BLaER1 (cell line): ENCODE data around the gene OGFOD2.
A peak's percentile ranks its signal among the peaks of the same experiment; 100 is the strongest.

Experiments used
- H3K27ac ChIP-seq: shearing (Covaris generic); formaldehyde crosslinking; 2 replicates; pipeline ENCODE4 v1.8.1; 2022
- H3K27me3 ChIP-seq: shearing (Covaris generic); formaldehyde crosslinking; 2 replicates; pipeline ENCODE4 v1.8.1; 2022
- H3K36me3 ChIP-seq: shearing (Covaris generic); formaldehyde crosslinking; 2 replicates; pipeline ENCODE4 v1.8.1; 2022
- H3K4me1 ChIP-seq: shearing (Covaris generic); formaldehyde crosslinking; 2 replicates; pipeline ENCODE4 v1.8.1; 2022
- H3K4me2 ChIP-seq: shearing (Covaris generic); formaldehyde crosslinking; 2 replicates; pipeline ENCODE4 v1.8.1; 2022
- H3K4me3 ChIP-seq: shearing (Covaris generic); formaldehyde crosslinking; 2 replicates; pipeline ENCODE4 v1.8.1; 2022
- H3K9ac ChIP-seq: shearing (Covaris generic); formaldehyde crosslinking; 2 replicates; pipeline ENCODE4 v1.8.1; 2022
- H3K9me3 ChIP-seq: shearing (Covaris generic); formaldehyde crosslinking; 2 replicates; pipeline ENCODE4 v1.8.1; 2022
- H4K20me1 ChIP-seq: shearing (Covaris generic); formaldehyde crosslinking; 2 replicates; pipeline ENCODE4 v1.8.1; 2022
- Cebpa-rat ChIP-seq: shearing (Covaris generic); IDR thresholded peaks from 2 replicates; pipeline ENCODE4 v1.8.1; 2022

Gene OGFOD2

DNA sequence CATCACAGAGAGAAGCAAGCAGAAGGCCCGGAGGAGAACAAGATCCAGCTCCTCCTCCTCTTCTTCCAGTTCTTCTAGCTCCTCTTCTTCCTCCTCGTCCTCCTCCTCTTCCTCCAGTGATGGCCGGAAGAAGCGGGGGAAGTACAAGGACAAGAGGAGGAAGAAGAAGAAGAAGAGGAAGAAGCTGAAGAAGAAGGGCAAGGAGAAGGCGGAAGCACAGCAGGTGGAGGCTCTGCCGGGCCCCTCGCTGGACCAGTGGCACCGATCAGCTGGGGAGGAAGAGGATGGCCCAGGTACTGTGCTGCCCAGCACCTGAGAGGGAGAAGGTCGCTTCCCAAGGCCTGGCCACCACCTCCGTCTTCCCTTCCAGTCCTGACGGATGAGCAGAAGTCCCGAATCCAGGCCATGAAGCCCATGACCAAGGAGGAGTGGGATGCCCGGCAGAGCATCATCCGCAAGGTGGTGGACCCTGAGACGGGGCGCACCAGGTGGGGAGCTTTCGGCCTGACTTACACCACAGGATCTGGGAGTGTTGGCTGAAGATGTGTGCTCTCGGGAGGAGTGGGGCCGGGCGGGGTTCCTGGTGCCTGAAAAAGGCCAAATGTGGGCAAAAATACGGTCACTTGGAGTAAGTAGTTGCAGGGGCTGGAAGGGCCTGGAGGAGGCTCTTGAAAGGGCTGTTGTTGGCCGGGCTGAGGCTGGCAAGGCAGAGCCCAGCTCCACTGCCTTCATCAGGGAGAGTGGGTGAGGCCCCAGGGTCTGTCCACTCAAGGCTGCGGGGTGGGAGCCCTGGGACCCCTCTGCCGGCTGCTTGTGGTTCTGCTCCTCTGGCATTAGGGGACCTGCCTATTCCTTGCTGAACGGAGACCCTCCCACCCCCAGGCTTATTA, 6.8 kb downstream of the OGFOD2 start:
- H3K9ac ChIP-seq: peak overlapping the region; percentile 97
- TF ChIP-seq Cebpa-rat: no peak
- no peaks in the 10 kb centered on the region for H3K9me3 ChIP-seq
- H3K4me1 ChIP-seq: peaks cover 73% of the 10 kb centered on the region
- no peaks in the 10 kb centered on the region for H3K27me3 ChIP-seq
- peak overlapping the region; percentile 97 for H3K4me2 ChIP-seq
- peaks cover 72% of the 10 kb centered on the region for H3K36me3 ChIP-seq
- peak overlapping the region; percentile 95 for H3K27ac ChIP-seq
- H3K4me3 ChIP-seq: peak overlapping the region; percentile 99
- peaks cover 55% of the 10 kb centered on the region for H4K20me1 ChIP-seq

GRCh38 chr12:122982477-122982815, 7.4 kb downstream of the OGFOD2 start:
- TF ChIP-seq Cebpa-rat: no peak
- Histone ChIP-seq H3K27me3 (no peaks in the 10 kb centered on the region), H3K9ac (peak overlapping the region; percentile 97), H3K9me3 (no peaks in the 10 kb centered on the region), H3K36me3 (peaks cover 72% of the 10 kb centered on the region), H3K4me1 (peaks cover 66% of the 10 kb centered on the region), H3K4me2 (peak overlapping the region; percentile 97), H3K4me3 (peak overlapping the region; percentile 99), H4K20me1 (peaks cover 55% of the 10 kb centered on the region), H3K27ac (peak overlapping the region; percentile 95; the same call in 1 of the 2 replicates)

DNA sequence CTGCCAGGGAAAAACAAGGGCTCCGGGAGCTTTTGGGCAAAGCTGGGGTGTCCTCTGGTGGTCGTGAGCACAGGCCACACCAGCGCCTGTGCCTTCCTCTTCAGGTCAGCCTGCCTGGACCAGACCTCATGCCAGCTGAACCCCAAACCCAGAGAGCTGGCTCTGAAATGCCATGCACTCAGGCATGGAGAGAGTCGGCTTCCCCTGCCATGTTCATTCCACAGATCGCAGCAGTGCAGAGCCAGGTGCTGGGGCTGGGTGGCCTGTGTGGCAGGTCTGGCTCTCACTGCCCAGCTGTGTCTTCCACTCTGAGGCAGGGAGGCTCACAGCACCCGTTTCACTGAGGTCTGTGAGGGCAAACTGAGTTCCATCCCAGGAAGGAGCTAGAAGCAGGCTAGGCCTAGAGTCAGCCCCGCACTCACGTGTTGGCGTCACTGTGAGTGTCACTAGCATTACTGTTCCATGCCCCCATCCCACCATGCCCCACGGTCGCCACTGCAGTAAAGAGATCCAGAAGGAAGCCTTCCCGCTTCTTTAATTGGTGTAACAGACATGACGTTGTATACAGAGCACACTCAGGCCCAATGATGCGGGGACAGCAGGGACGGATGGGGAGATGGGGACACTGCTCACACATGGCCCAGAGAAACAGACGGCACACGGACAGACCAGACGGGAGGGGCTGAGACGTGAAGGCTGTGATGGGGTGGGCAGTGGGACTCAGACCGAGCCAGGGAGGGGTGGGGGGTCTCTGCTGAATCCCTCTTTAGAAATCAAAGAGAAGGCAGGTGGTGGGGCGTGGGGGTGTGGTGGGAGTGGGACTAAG, 8.1 kb downstream of the OGFOD2 start:
- peak overlapping the region; percentile 97 for H3K4me2 ChIP-seq
- H3K9ac ChIP-seq: peak overlapping the region; percentile 97
- peaks cover 59% of the 10 kb centered on the region for H3K4me1 ChIP-seq
- H3K9me3 ChIP-seq: no peaks in the 10 kb centered on the region
- peaks cover 73% of the 10 kb centered on the region for H3K36me3 ChIP-seq
- peaks cover 55% of the 10 kb centered on the region for H4K20me1 ChIP-seq
- H3K4me3 ChIP-seq: no peak overlapping the region
- TF ChIP-seq Cebpa-rat: no peak
- H3K27me3 ChIP-seq: no peaks in the 10 kb centered on the region
- H3K27ac ChIP-seq: no peak overlapping the region

DNA sequence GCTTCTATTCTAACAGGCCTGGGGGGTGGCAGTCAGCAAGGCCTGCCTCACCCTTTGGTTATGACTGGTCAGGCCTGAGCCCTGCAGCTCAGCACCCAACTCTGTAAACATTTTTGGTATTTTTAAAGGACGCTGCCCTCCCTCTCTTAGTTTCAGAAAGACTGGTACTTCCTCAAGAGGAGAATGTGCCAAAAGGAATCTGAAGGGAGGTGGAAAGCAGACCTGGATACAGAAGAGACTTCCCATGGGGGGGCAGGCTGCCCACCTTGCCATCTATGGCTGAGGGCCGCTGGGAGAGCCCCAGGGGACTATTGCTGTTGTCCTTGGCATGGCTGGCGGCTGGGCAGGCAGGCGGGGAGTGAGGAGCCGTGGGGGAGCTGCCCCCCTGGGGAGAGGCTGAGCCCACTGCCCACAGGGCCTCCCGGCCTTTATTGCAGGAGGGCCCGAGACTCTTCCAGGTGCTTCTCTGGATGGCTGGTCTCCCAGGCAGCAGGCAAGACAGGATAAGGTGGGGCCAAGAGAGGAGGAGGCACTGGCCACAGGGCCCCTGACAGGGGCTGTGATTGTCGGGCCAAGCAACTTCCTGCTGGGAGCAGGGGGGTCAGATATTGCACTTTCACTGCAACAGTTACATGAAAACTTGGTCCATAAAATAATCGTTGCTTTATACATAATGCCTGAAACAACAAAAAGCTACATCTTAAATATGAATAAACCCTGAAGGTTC, 8.9 kb downstream of the OGFOD2 start:
- Histone ChIP-seq H3K27me3 (no peaks in the 10 kb centered on the region), H3K9me3 (no peaks in the 10 kb centered on the region), H3K4me2 (peak overlapping the region; percentile 97), H3K4me1 (peaks cover 51% of the 10 kb centered on the region), H4K20me1 (peaks cover 55% of the 10 kb centered on the region), H3K36me3 (peaks cover 73% of the 10 kb centered on the region), H3K4me3 (no peak overlapping the region), H3K9ac (peak overlapping the region; percentile 27; the same call in 1 of the 2 replicates), H3K27ac (peak overlapping the region; percentile 59)
- TF ChIP-seq Cebpa-rat: no peak

- Histone ChIP-seq H3K4me3 (no peak overlapping the region), H3K4me2 (peak overlapping the region; percentile 97), H3K27ac (0 out of 2 replicates have a peak overlapping the region, but pooled peaks have one; percentile 38)
Measured at GRCh38 chr12:122984612-122985337, 9.7 kb downstream of the OGFOD2 start.

DNA sequence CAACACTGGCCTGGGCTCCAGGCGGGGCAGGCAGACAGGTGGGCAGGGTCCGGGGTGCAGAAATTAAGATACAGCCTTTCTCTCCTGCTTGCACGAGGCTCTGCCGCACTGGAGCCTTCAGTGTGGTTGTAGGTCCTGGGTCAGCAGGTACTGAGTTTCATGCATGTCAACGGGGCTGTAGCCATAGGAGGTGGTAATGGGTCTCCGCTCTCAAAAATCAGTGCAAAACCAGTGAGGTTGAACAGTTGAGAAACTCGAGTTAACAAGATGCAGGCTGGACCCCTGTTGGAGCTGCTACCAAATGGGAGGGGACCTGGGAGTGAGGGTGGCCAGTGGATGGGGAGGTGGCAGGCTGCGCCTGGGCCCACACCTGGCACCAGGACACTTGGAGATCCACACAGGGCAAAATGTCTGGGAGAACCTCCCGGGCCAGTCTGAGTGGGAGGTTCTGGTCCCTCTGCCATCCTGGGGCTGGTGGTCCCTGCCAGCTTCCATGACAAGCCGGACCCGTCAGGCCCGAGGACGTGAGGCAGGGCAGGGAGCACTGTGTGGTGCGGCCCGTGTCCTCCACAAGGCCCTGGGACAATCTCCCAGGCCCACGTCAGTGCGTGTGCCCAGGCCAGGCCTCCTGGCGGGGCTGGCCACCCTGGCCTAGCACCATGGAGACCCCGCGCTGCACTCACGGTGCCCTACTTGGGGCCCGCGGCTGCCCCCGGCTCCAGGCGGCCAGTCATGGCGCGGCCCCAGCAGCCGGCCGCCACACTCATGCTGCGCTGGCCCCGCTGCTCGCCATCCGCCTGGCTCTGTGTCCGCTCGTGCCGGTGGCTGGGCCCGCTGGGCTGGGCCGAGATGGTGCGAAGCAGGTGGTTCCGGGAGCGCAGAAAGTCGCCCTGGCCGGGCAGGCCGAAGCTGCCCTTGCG, 10.6 kb downstream of the OGFOD2 start:
- Histone ChIP-seq H4K20me1 (peaks cover 55% of the 10 kb centered on the region), H3K9ac (0 out of 2 replicates have a peak overlapping the region, but pooled peaks have one; percentile 27), H3K36me3 (peaks cover 86% of the 10 kb centered on the region), H3K4me3 (no peak overlapping the region), H3K9me3 (no peaks in the 10 kb centered on the region), H3K4me1 (peaks cover 40% of the 10 kb centered on the region), H3K4me2 (no peak overlapping the region), H3K27ac (0 out of 2 replicates have a peak overlapping the region, but pooled peaks have one; percentile 38), H3K27me3 (no peaks in the 10 kb centered on the region)
- TF ChIP-seq Cebpa-rat: no peak

More at GRCh38 chr12:122984612-122985337, 9.7 kb downstream of the OGFOD2 start:
- peaks cover 55% of the 10 kb centered on the region for H4K20me1 ChIP-seq
- no peaks in the 10 kb centered on the region for H3K27me3 ChIP-seq
- peak overlapping the region; percentile 27; the same call in 1 of the 2 replicates for H3K9ac ChIP-seq
- H3K36me3 ChIP-seq: peaks cover 78% of the 10 kb centered on the region
- no peak for TF ChIP-seq Cebpa-rat
- no peaks in the 10 kb centered on the region for H3K9me3 ChIP-seq
- peaks cover 43% of the 10 kb centered on the region for H3K4me1 ChIP-seq

GRCh38 chr12:122986258-122986871, 11.3 kb downstream of the OGFOD2 start:
- no peaks in the 10 kb centered on the region for H3K27me3 ChIP-seq
- no peak overlapping the region for H3K4me3 ChIP-seq
- no peak overlapping the region for H3K9ac ChIP-seq
- no peak for TF ChIP-seq Cebpa-rat
- H4K20me1 ChIP-seq: peaks cover 49% of the 10 kb centered on the region
- no peaks in the 10 kb centered on the region for H3K9me3 ChIP-seq
- H3K36me3 ChIP-seq: peaks cover 92% of the 10 kb centered on the region
- peaks cover 39% of the 10 kb centered on the region for H3K4me1 ChIP-seq
- no peak overlapping the region for H3K27ac ChIP-seq
- H3K4me2 ChIP-seq: no peak overlapping the region
